Fibroblast of lung (primary cell): Measurements from ENCODE around the gene CRACDL.

Experiments
- EZH2 ChIP-seq: IDR thresholded peaks from 2 replicates; pipeline ENCODE4 v1.5.1; 2012; ENCODE audit warnings: low read length, control low read depth, mild to moderate bottlenecking; ENCODE audit errors: missing control alignments
- TF ChIP-seq, protein P1 (sequence below), 2 donors: IDR thresholded peaks in 1 of 2; conservative IDR thresholded peaks in 1 of 2; 1 replicate in 1 of 2; 2 replicates in 1 of 2; pipeline ENCODE4 v1.5.1; 2011 to 2012; ENCODE audit warnings: low read length in 2 of 2, control low read depth in 1 of 2, inconsistent platforms in 1 of 2, low read depth in 1 of 2, mild to moderate bottlenecking in 1 of 2

DNA sequence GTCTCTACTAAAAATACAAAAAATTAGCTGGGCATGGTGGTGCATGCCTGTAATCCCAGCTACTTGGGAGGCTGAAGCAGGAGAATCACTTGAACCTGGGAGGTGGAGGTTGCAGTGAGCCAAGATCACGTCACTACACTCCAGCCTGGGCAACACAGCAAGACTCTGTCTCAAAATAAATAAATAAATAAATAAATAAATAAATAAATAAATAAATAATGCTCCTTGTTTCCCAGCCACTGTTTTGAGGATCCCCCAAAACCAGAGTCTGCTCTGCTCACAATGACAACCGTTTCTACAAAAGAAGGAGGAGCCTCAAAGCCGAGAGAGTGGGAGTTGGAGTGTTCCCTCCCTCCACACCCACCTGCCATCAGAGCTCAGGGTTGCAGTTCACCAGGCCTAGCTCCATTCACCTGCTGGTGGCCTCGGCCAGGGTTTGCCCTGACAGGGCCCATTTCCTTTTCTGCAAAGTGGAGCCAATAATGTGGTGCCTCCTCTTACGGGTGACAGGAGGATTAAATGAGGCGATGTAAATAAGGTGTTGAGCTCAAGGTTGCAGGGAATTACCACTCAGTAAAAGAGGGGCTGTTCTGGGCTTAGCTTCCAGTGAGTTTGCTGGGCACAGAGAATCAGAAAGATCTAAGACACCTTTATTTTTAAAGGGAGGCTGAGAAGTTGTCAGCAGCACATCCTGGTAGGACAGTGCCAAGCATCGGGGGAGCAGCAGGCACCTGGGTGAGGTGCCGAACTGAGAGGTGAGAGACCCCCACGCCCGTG lies 25.5 kb downstream of the CRACDL start:
- TF ChIP-seq, protein P1, sequence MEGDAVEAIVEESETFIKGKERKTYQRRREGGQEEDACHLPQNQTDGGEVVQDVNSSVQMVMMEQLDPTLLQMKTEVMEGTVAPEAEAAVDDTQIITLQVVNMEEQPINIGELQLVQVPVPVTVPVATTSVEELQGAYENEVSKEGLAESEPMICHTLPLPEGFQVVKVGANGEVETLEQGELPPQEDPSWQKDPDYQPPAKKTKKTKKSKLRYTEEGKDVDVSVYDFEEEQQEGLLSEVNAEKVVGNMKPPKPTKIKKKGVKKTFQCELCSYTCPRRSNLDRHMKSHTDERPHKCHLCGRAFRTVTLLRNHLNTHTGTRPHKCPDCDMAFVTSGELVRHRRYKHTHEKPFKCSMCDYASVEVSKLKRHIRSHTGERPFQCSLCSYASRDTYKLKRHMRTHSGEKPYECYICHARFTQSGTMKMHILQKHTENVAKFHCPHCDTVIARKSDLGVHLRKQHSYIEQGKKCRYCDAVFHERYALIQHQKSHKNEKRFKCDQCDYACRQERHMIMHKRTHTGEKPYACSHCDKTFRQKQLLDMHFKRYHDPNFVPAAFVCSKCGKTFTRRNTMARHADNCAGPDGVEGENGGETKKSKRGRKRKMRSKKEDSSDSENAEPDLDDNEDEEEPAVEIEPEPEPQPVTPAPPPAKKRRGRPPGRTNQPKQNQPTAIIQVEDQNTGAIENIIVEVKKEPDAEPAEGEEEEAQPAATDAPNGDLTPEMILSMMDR (conservative IDR thresholded peaks at IDR 0.05 in 1 of 2, IDR thresholded peaks at IDR 0.05 in 1 of 2; ENCODE audit: low read depth in 1 of 2, low read length in 2 of 2) = no peak
- no peak for TF ChIP-seq EZH2
